Dermis blood vessel endothelial cell (primary cell): ENCODE measurements around the gene EEIG1. TPM values are rescaled to one million over a fixed set of nuclear protein-coding genes. Genes with fewer than 3 reads are reported as not detected.
A peak's percentile ranks its signal among the peaks of the same experiment; 100 is the strongest.

Experiments used
- DNase-seq: peaks from one replicate; pipeline ENCODE4 v3.0.0; 2010
- total RNA-seq: library from RNA; depleted of rRNA; stranded (reverse); fragments of >200 nt; gene quantifications from 2 replicates; pipeline ENCODE4 v1.2.3, GENCODE V29; 2014

Gene EEIG1
- total RNA-seq, 1 donor from 2014 or later: 8.3 TPM

- peak; percentile 41 for DNase-seq
Measured at GRCh38 chr9:127938298-127938690, 42.5 kb downstream of the EEIG1 start.

GRCh38 chr9:127937388-127938297 lies 43.1 kb downstream of the EEIG1 start, which contains the start of gene DPM2:
DPM2 (minus strand) TSS chr9:127937854; CDS start chr9:127937820, 34 bp downstream.
- peak; percentile 92 for DNase-seq

- DNase-seq: no peak
Measured at GRCh38 chr9:127937056-127937387, 43.8 kb downstream of the EEIG1 start.

- no peak for DNase-seq
Measured at GRCh38 chr9:127936347-127936852, 44.4 kb downstream of the EEIG1 start.

- no peak for DNase-seq
Measured at GRCh38 chr9:127935765-127936221, 45.0 kb downstream of the EEIG1 start.

GRCh38 chr9:127934986-127935385 lies 45.8 kb downstream of the EEIG1 start:
- DNase-seq: no peak

GRCh38 chr9:127934248-127934647 lies 46.5 kb downstream of the EEIG1 start:
- no peak for DNase-seq

GRCh38 chr9:127931092-127931881 lies 49.5 kb downstream of the EEIG1 start:
- DNase-seq: peak; percentile 61

Other genes with a start within 250 kb of the EEIG1 start
- gene TOR2A, start 245.7 kb downstream of the EEIG1 start, total RNA-seq: 7.7 and 13.2 TPM in 2 replicates
- 77.8 and 95.6 TPM in 2 replicates for gene SH2D3C, start 202.3 kb downstream of the EEIG1 start, total RNA-seq
- 102 and 116 TPM in 2 replicates for gene CDK9, start 195.0 kb downstream of the EEIG1 start, total RNA-seq
- 64.2 and 93.8 TPM in 2 replicates for gene FPGS, start 178.1 kb downstream of the EEIG1 start, total RNA-seq
- 84.2 and 165 TPM in 2 replicates for gene ENG, start 126.3 kb downstream of the EEIG1 start, total RNA-seq
- 22.0 and 42.2 TPM in 2 replicates for gene AK1, start 103.3 kb downstream of the EEIG1 start, total RNA-seq
- gene ST6GALNAC6, start 81.4 kb downstream of the EEIG1 start, total RNA-seq: 33.2 and 44.8 TPM in 2 replicates
- 50.0 and 98.0 TPM in 2 replicates for gene ST6GALNAC4, start 63.9 kb downstream of the EEIG1 start, total RNA-seq
- gene PIP5KL1, start 50.2 kb downstream of the EEIG1 start, total RNA-seq: 0.51 and 0.70 TPM in 2 replicates
- 8.5 and 9.9 TPM in 2 replicates for gene DPM2, start 43.1 kb downstream of the EEIG1 start, total RNA-seq
- 12.8 and 13.8 TPM in 2 replicates for gene NAIF1, start 86.3 kb upstream of the EEIG1 start, total RNA-seq
- gene SLC25A25, start 87.2 kb upstream of the EEIG1 start, total RNA-seq: 34.1 and 64.7 TPM in 2 replicates
- gene PTGES2, start 146.7 kb upstream of the EEIG1 start, total RNA-seq: 52.8 and 87.3 TPM in 2 replicates
- gene LCN2, start 168.5 kb upstream of the EEIG1 start, total RNA-seq: 0.14 TPM in 1 of 2 replicates, not detected in the other
- gene BBLN, start 179.3 kb upstream of the EEIG1 start, total RNA-seq: 47.4 and 77.1 TPM in 2 replicates
- gene CIZ1, start 210.6 kb upstream of the EEIG1 start, total RNA-seq: 16.7 and 37.9 TPM in 2 replicates
- 0.17 and 0.33 TPM in 2 replicates for gene DNM1, start 222.4 kb upstream of the EEIG1 start, total RNA-seq